IMR-90 (cell line): ENCODE results near the gene ETFA.
"Not testable (repeated sequence)": the region's sequence is repeated elsewhere in the genome, so short reads cannot be mapped to it uniquely, and the experiment has no call there.

ENCODE experiments used
- CEBPB ChIP-seq: IDR thresholded peaks from 2 replicates; pipeline ENCODE4 v1.6.1; 2012; ENCODE audit warnings: low read depth, low read length, improper control_type of control experiment
- FOS ChIP-seq: fragments of 150-350 bp; IDR thresholded peaks from 2 replicates; pipeline ENCODE4 v1.6.1; 2016; ENCODE audit warnings: low read depth, low read length
- MAFK ChIP-seq: IDR thresholded peaks from 2 replicates; pipeline ENCODE4 v1.6.1; 2012; ENCODE audit warnings: low read depth, low read length, improper control_type of control experiment
- POLR2A ChIP-seq: IDR thresholded peaks from 2 replicates; pipeline ENCODE4 v1.6.1; 2012; ENCODE audit warnings: mild to moderate bottlenecking, low read depth, low read length
- TF ChIP-seq, protein P1 (sequence below): conservative IDR thresholded peaks from 2 replicates; pipeline ENCODE4 v1.5.1; 2012; ENCODE audit warnings: mild to moderate bottlenecking, low read depth, low read length, improper control_type of control experiment

GRCh38 chr15:76313175-76313567 lies 1.9 kb upstream of the ETFA start:
- not testable (repeated sequence) for TF ChIP-seq CEBPB, POLR2A, FOS, MAFK
- TF ChIP-seq, protein P1, sequence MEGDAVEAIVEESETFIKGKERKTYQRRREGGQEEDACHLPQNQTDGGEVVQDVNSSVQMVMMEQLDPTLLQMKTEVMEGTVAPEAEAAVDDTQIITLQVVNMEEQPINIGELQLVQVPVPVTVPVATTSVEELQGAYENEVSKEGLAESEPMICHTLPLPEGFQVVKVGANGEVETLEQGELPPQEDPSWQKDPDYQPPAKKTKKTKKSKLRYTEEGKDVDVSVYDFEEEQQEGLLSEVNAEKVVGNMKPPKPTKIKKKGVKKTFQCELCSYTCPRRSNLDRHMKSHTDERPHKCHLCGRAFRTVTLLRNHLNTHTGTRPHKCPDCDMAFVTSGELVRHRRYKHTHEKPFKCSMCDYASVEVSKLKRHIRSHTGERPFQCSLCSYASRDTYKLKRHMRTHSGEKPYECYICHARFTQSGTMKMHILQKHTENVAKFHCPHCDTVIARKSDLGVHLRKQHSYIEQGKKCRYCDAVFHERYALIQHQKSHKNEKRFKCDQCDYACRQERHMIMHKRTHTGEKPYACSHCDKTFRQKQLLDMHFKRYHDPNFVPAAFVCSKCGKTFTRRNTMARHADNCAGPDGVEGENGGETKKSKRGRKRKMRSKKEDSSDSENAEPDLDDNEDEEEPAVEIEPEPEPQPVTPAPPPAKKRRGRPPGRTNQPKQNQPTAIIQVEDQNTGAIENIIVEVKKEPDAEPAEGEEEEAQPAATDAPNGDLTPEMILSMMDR: not testable (repeated sequence)
